GM12891 (cell line): ENCODE data around the gene SPP1.
A peak's percentile ranks its signal among the peaks of the same experiment; 100 is the strongest.
"Not testable (repeated sequence)": the region's sequence is repeated elsewhere in the genome, so short reads cannot be mapped to it uniquely, and the experiment has no call there.

Experiments used
- DNase-seq: peaks from one replicate; pipeline ENCODE4 v3.0.0; 2011; ENCODE audit warnings: low spot score; ENCODE audit not compliant: insufficient read length
- FAIRE-seq: peaks from 2 replicates; lab custom pipeline; 2011; peaks lifted over from hg19 to GRCh38; lab: Jason Lieb, UNC
- PAX5 ChIP-seq: IDR thresholded peaks from 2 replicates; pipeline ENCODE4 v1.6.1; 2011; ENCODE audit warnings: low read length, moderate library complexity, mild to moderate bottlenecking; ENCODE audit not compliant: insufficient read depth, severe bottlenecking
- POLR2A ChIP-seq: IDR thresholded peaks from 2 replicates; pipeline ENCODE4 v1.6.1; 2011; ENCODE audit warnings: low read depth, low read length, control low read depth
- POLR2AphosphoS5 ChIP-seq: IDR thresholded peaks from 2 replicates; pipeline ENCODE4 v1.6.1; 2011; ENCODE audit warnings: low read depth, low read length, control low read depth
- POU2F2 ChIP-seq: IDR thresholded peaks from 2 replicates; pipeline ENCODE4 v1.6.1; 2011; ENCODE audit warnings: low read depth, mild to moderate bottlenecking, control low read depth, low read length, moderate library complexity
- SPI1 ChIP-seq: IDR thresholded peaks from 2 replicates; pipeline ENCODE4 v1.6.1; 2011; ENCODE audit warnings: low read depth, low read length, control low read depth
- TAF1 ChIP-seq: IDR thresholded peaks from 2 replicates; pipeline ENCODE4 v1.6.1; 2011; ENCODE audit warnings: low read depth, low read length, control low read depth

Gene SPP1

DNA sequence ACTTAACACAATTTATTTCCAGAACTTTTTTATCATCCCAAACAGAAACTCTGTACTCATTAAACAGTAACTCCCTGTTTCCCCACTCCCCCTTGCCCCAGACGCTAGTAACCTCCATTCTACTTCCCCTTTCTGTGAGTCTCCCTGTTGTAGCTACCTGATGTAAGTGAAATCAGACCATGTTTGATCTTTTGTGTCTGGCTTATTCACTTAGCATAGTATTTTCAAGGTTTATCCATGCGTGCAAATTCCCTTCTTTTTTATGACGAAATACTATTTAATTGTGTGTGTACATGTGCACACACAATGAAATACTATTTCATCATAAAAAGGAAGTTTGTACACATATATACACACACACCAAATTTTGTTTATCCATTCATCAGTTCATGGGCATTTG is 37.1 kb downstream of the SPP1 start:
- DNase-seq (no peak), FAIRE-seq (peak; percentile 85)
- TF ChIP-seq SPI1 (peak; percentile 81), POLR2AphosphoS5 (no peak)

DNA sequence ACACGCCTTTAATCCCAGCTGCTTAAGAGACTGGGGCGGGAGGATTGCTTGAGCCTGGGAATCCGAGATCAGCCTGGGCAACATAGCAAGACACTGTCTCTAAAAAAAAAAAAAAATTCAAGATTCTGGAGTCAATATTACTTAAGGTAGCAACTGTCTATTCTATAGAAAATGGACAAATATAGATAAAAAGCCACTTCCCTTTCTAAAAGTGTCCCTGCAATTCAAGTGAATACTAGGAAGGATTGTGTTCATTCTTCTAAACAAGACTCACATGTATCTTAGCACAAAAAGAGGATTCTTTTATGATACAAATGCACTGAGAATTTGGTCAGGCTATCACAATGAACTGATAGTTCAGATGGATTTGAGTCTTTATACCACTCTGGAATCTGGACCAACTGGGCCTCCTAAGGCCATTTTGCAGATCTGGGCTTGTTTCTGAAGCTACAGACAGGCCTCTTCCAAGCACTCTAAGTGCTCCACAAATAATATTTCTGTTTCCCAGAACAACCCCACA is 38.9 kb downstream of the SPP1 start:
- TF ChIP-seq POLR2AphosphoS5: no peak
- no peak for TF ChIP-seq POU2F2
- no peak for TF ChIP-seq TAF1
- no peak for TF ChIP-seq POLR2A
- TF ChIP-seq PAX5: no peak
- no peak for TF ChIP-seq SPI1
- no peak for FAIRE-seq

DNA sequence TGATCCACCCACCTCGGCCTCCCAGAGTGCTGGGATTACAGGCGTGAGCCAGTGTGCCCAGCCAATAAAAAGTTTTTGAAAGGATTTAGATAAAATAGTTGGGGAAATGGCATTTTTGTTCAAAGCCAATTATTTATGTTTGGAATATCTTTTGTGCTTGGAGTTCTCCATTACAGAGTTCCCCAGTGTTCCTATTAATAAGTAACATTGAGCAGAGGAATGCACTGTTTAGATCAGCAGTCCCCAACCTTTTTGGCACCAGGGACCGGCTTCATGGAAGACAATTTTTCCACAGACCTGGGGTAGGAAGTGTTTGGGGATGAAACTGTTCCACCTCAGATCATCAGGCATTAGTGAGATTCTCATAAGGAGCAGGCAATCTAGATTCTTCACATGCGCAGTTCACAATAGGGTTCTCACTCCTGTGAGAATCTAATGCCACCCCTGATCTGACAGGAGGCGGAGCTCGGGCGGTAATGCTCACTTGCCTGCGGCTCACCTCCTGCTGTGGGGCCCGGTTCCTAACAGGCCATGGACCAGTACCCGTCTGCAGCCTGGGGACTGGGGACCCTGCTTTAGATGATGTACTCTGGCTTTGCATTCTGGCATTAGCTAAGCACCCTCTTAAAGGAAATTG is 40.3 kb downstream of the SPP1 start:
- FAIRE-seq (no peak), DNase-seq (no peak)
- TF ChIP-seq POU2F2: no peak
- no peak for TF ChIP-seq PAX5
- no peak for TF ChIP-seq POLR2A
- no peak for TF ChIP-seq SPI1
- TF ChIP-seq POLR2AphosphoS5: no peak
- TF ChIP-seq TAF1: no peak

More for the DNA sequence above, 38.9 kb downstream of the SPP1 start:
- no peak for DNase-seq

DNA sequence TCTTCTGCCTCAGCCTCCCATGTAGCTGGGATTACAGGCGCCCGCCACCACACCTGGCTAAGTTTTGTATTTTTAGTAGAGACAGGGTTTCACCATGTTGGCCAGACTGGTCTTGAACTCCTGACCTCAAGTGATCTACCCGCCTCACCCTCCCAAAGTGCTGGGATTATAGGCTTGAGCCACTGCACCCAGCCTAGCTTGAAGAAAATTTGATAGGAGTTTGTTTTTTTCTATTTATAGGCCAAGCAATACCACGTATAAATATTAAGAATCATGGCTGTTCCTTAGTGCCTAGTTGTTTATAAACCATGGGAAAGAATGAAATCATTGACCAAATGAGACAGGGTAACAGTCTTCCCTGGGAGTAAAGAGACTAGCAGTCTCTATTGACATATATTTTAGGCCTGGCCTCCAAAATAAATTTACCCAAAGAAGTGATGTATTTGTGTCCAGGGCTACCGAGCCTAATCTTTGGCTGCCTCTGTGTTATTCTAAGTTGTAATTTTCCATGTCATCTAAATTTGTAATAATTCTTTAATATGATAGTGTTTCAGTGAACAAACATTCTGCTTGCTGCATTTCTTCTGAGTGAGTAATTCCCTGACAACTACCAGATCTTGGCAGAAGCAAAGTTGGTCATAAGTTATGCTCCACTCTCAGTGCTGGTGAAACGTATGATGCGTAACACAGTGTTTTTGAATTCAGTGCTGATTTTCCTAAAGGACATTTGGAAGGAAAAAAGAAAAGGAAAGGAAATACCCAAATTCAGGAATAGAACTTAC is 42.2 kb downstream of the SPP1 start:
- DNase-seq (no peak), FAIRE-seq (no peak)
- TF ChIP-seq POLR2A (no peak), SPI1 (no peak), TAF1 (no peak), PAX5 (no peak), POLR2AphosphoS5 (no peak)

DNA sequence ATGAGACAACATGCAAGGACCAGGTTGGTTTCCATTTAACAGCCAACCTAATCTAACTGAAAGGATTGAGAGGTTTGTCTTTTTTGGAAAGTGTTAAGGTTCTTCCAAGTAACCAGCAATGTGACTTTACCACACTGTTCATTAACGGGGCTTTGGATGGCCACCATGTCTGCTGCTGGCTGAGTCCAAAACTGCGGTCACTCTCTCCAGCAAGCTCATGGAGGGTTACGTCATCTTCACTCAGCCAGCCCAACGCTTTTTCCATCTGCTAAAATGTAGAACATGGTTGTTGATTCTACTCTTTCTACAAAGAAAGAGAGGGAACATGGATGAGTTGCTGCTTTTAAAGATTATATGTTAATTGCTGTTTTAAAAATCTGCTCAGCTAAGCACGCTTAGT is 43.0 kb downstream of the SPP1 start:
- no peak for TF ChIP-seq POLR2AphosphoS5
- no peak for TF ChIP-seq PAX5
- TF ChIP-seq POLR2A: no peak
- TF ChIP-seq POU2F2: no peak
- TF ChIP-seq SPI1: no peak
- no peak for TF ChIP-seq TAF1
- no peak for FAIRE-seq
- no peak for DNase-seq

DNA sequence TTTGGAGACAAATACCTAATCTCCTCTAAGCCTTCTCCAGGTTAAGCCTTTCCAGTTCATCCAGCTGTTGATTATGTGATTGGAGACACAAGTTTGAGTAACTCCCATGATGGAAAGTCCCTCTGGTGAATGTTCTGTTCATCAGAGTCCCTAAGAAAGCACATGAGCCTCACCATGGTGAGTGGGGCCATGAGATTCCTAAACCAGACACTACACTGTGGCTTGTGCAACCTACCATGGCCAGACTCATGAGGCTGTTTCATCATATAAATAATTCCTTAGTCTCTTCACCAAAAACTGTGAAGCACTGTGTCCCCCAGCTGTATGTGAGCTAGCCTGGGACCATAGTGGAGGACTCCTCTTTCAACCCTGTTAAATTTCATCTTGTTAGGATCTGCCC is 46.3 kb downstream of the SPP1 start:
- DNase-seq: no peak
- no peak for FAIRE-seq

DNA sequence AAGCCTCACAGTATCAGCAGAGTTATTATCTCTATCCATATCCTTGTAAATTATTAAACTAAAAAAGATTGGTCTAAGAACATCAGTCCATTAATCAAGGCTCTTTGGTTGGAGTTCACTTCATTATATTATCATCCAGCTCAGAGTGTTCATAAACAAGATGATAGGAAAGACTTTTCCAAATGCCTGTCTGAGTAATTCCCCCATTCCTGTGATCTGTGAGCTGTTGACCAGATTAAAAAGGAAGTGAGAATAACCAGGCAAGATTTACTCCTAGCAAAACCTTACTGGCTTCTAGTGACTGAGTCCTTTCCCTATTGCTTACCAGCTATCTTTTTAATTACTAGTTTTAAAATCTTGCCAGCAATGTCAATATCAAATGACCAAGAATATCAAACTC is 46.8 kb downstream of the SPP1 start:
- TF ChIP-seq POU2F2: no peak
- TF ChIP-seq SPI1: peak; percentile 72
- DNase-seq (no peak), FAIRE-seq (no peak)

More for the DNA sequence above, 46.3 kb downstream of the SPP1 start:
- TF ChIP-seq POLR2AphosphoS5 (no peak), PAX5 (no peak), POU2F2 (no peak), TAF1 (no peak), POLR2A (no peak)

DNA sequence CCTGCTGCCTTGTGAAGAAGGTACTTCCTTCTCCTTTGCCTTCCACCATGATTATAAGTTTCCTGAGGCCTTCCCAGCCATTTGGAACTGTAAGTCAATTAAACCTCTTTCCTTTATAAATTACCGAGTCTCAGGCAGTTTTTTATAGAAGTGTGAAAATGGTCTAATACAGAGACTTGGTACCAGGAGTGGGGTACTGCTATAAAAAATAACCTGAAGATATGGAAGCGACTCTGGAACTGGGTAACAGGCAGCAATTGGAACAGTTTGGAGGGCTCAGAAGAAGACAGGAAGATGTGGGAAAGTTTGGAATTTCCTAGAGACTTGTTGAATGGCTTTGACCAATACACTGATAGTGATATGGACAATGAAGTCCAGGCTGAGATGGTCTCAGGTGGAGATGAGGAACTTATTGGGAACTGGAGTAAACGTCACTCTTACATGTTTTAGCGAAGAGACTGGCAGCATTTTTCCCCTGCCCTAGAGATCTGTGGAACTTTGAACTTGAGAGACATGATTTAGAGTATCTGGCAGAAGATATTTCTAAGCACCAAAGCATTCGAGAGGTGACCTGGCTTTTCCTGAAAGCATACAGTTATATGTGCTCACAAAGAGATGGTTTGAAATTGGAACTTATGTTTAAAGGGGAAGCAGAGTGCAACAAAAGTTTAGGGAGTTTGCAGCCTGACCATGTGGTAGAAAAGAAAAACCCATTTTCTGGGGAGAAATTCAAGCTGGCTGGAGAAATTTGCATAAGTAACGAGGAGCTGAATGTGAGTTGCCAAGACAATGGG is 50.6 kb downstream of the SPP1 start:
- DNase-seq, FAIRE-seq: not testable (repeated sequence)

DNA sequence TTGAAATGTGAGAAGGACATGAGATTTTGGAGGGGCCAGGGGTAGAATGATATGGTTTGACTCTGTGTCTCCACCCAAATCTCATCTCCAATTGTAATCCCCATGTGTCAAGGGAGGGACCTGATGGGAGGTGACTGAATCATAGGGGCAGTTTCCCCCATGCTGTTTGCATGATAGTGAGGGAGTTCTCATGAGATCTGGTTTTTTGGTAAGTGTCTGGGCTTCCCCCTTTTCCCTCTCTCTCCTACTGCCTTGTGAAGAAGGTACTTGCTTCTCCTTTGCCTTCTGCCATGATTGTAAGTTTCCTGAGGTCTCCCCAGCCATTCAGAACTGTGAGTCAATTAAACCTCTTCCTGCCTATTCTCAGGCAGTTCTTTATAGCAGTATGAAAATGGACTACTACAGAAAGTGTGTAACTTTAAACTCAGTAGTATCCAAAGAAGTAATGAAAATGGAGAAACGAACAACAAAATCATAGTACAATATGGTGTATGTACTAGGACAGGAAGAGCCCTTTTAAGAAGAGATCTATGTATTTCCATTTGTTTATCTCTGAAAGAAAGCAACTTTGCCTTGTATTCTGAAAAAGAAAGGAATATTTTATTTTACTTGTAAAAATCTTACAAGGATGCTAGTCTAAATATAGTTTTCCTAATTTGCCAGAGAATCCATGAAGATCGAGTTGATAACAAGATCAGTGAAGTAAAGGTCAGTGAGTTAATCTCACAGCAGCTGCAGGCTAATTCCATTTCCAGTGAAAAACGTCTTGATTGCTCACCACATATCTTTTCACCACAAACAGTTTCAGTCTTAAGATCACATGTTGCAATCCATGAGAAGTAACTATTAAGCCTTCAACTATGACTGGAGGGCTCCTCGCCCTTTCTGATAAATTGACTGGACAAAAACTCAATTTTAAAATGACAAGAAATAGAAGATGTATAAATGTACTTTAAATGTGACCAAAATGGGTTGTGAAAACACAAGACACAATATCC is 52.4 kb downstream of the SPP1 start:
- TF ChIP-seq POLR2AphosphoS5: no peak
- TF ChIP-seq TAF1: no peak
- no peak for TF ChIP-seq POLR2A
- no peak for TF ChIP-seq POU2F2
- FAIRE-seq (no peak), DNase-seq (no peak)
